Fibroblast of villous mesenchyme (primary cell): ENCODE measurements around the gene RABGEF1. TPM values are rescaled to one million over a fixed set of nuclear protein-coding genes. Genes with fewer than 3 reads are reported as not detected.
"Not testable (repeated sequence)": the region's sequence is repeated elsewhere in the genome, so short reads cannot be mapped to it uniquely, and the experiment has no call there.

Experiments
- DNase-seq: peaks from one replicate; pipeline ENCODE4 v3.0.0-alpha.2; 2010; ENCODE audit warnings: low read depth
- H3K4me3 ChIP-seq: 2 replicates; pipeline ENCODE4 v1.5.1; 2011; ENCODE audit warnings: low read depth, mild to moderate bottlenecking, low read length
- CTCF ChIP-seq: IDR thresholded peaks from 2 replicates; pipeline ENCODE4 v1.5.1; 2012; ENCODE audit warnings: low read depth, mild to moderate bottlenecking, low read length; ENCODE audit not compliant: insufficient read depth
- total RNA-seq: library from RNA; depleted of rRNA; stranded (reverse); fragments of >200 nt; gene quantifications from 2 replicates; pipeline ENCODE4 v1.2.3, GENCODE V29; 2012

Gene RABGEF1
- total RNA-seq, 1 donor, result 61.7 TPM

- H3K4me3 ChIP-seq, result no peak overlapping the region
- no peak for DNase-seq
- no peak for TF ChIP-seq CTCF
Measured at GRCh38 chr7:66766041-66766440, 25.5 kb downstream of the RABGEF1 start.

GRCh38 chr7:66767486-66767885, 27.0 kb downstream of the RABGEF1 start:
- H3K4me3 ChIP-seq, result not testable (repeated sequence)
- peak; percentile 20 for DNase-seq

- peak; percentile 80 for DNase-seq
- peak overlapping the region; percentile 33 for H3K4me3 ChIP-seq
- no peak for TF ChIP-seq CTCF
Measured at GRCh38 chr7:66768865-66769832, 28.6 kb downstream of the RABGEF1 start.

- DNase-seq, result peak; percentile 93
- H3K4me3 ChIP-seq, result peak overlapping the region; percentile 33
- TF ChIP-seq CTCF, result no peak
Measured at GRCh38 chr7:66769833-66770512, 29.4 kb downstream of the RABGEF1 start.

- no peak for DNase-seq
- no peak for TF ChIP-seq CTCF
- no peak overlapping the region for H3K4me3 ChIP-seq
Measured at GRCh38 chr7:66771795-66772194, 31.3 kb downstream of the RABGEF1 start.

GRCh38 chr7:66773744-66774143, 33.2 kb downstream of the RABGEF1 start:
- DNase-seq, H3K4me3 ChIP-seq: not testable (repeated sequence)

GRCh38 chr7:66776383-66776782, 35.9 kb downstream of the RABGEF1 start:
- TF ChIP-seq CTCF, result peak; percentile 21
- not testable (repeated sequence) for DNase-seq, H3K4me3 ChIP-seq
